ENCODE measurements around the gene GGTLC1. TPM values are rescaled to one million over a fixed set of nuclear protein-coding genes. Genes with fewer than 3 reads are reported as not detected.
"Not testable (repeated sequence)": the region's sequence is repeated elsewhere in the genome, so short reads cannot be mapped to it uniquely, and the experiment has no call there.

GGTLC1 gene
- total RNA-seq, 3 donors from 2014 or later: not detected

DNA sequence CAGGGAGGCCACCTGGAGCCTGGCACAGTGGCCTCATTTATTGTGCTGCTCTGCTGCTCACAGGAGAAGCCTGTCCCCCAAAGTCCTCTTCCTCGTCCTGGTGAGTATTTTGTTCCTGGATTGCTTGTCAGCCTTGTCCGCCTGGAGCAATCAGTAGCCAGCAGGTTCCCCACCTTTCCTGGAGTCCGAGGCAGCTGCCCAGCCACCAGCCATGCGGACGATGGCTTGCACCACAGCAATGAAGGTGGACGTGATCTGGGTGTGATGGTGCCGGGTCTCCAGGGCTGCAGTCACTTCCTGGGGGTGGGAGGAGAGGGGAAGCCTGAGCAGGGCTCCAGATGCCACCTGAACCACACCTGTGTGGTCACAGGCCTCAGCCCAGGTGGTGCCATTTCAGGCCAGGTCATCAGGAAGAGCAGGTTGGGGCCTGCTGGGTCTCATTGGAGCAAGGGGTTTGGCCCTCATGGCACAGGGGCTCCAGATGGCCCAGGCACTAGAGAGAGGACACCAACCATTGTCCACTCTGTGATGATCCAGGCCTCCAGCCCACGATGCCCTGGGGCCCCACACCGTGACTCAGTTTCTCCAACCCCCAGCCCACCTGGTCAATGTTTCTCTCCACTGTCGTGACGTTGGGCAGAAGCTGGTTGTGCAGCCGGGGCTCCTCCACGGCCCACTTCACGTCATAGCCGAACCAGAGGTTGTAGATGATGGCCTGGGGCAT lies 3.4 kb downstream of the GGTLC1 start:
- H3K36me3 Mint-ChIP-seq (ENCODE audit: insufficient read depth); DNase-seq; H3K27me3 Mint-ChIP-seq (ENCODE audit: low read depth); H3K4me3 Mint-ChIP-seq; H3K9me3 Mint-ChIP-seq; H3K4me1 Mint-ChIP-seq (ENCODE audit: low read depth); ATAC-seq: not testable (repeated sequence)

DNA sequence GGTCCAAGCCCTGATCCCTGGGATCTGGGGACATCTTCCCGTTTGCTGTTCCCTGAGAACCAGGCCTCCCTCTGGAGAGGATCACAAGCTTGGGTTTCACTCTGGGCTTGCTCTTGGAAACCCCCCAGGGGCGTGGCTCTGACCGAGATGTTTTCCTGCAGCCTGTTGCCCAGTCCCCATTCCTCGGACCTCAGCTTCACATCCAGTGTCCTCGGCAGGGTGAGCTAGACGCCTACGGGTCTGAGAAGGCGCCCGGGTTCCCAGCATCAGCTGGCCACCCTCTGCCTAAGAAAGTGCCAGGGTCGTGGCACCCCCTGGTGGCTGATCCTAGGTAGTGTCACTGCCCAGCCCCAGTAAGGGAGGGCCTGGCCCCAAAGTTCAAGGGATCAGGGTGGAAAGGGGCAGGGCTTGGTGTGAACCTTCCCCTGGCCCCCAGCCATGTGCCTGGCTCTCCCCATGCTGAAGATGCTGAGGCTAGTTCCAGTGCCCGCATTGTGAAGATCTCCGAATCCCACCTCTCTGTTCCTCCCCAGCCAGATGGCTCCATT lies 4.0 kb downstream of the GGTLC1 start:
- not testable (repeated sequence) for H3K36me3 Mint-ChIP-seq (ENCODE audit: insufficient read depth); H3K4me1 Mint-ChIP-seq (ENCODE audit: low read depth); ATAC-seq; DNase-seq; H3K27me3 Mint-ChIP-seq (ENCODE audit: low read depth); H3K4me3 Mint-ChIP-seq; H3K9me3 Mint-ChIP-seq

DNA sequence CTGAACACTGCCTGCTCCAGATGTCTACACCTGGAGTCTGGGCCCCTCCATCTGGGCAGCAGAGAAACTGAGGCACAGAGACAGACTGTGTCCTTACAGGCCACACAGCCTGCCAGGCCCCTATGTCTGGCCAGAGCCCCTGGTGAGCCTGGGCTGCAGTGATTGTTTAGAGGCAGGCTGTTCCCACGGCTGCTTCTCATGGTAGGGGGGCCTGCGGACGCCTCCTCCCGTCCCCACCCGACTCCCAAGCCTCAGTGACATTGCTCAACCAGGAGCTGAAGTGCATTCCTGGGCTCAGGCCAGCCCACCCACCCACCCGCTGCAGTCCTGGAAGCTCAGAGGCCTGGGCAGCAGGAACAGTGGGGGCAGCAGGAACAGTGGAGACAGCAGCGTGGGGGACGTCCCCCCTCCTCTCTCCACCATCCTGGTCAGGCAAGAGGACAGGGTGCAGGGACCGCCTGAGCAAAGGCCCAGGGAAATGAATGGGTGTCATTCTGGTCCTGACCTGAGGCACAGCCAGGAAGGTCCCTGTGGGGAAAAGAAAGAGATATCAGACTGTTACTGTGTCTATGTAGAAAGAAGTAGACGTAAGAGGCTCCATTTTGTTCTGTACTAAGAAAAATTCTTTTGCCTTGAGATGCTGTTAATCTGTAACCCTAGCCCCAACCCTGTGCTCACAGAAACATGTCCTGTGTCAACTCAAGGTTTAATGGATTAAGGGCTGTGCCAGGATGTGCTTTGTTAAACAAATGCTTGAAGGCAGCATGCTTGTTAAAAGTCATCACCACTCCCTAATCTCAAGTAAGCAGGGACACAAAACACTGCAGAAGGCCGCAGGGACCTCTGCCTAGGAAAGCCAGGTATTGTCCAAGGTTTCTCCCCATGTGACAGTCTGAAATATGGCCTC lies 6.2 kb downstream of the GGTLC1 start:
- not testable (repeated sequence) for H3K4me1 Mint-ChIP-seq (ENCODE audit: low read depth); H3K27me3 Mint-ChIP-seq (ENCODE audit: low read depth); H3K4me3 Mint-ChIP-seq; H3K36me3 Mint-ChIP-seq (ENCODE audit: insufficient read depth); H3K9me3 Mint-ChIP-seq; DNase-seq; ATAC-seq

DNA sequence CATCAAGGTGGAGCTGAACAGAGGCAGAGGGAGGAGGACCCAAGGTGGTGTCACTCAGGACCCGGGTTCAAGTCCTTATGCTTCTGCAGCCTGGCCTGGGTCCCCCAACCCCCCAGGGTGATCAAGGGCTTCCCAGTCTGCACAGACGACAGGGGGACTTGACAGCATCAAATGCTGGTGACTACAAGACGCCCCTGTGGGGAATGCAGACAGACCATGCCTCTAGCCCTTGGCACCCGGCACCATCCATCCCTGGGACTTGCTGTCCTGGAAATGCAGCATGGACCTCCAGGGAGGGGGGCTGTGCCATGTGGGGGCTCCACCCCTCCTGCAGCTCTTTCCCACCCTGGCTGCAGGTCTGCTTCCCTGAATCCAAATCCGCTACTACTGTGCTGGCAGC lies 7.1 kb downstream of the GGTLC1 start:
- H3K9me3 Mint-ChIP-seq; H3K4me3 Mint-ChIP-seq; H3K27me3 Mint-ChIP-seq (ENCODE audit: low read depth); H3K4me1 Mint-ChIP-seq (ENCODE audit: low read depth); ATAC-seq; H3K36me3 Mint-ChIP-seq (ENCODE audit: insufficient read depth); DNase-seq: not testable (repeated sequence)

DNA sequence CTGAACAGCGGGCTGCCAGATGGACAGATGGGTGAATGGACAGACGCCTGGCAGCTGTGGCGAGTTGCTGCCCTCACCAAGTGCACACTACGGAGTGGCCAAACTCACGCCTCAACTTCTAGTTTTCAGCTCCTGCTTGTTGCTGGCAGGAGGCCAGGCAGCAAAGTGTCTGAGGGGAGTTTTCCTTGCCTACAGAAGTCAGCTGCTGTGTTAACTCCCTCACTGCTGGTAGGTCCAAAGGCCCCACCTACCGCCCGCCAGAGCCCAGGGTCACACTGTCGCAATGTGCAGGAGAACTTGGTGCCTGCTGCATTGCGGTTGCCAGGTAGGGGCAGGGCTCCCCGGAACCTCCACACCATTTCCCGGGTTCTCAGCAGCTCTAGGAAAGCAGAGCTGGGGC lies 7.6 kb downstream of the GGTLC1 start:
- H3K4me3 Mint-ChIP-seq; H3K27me3 Mint-ChIP-seq (ENCODE audit: low read depth); DNase-seq; ATAC-seq; H3K9me3 Mint-ChIP-seq; H3K4me1 Mint-ChIP-seq (ENCODE audit: low read depth); H3K36me3 Mint-ChIP-seq (ENCODE audit: insufficient read depth): not testable (repeated sequence)

DNA sequence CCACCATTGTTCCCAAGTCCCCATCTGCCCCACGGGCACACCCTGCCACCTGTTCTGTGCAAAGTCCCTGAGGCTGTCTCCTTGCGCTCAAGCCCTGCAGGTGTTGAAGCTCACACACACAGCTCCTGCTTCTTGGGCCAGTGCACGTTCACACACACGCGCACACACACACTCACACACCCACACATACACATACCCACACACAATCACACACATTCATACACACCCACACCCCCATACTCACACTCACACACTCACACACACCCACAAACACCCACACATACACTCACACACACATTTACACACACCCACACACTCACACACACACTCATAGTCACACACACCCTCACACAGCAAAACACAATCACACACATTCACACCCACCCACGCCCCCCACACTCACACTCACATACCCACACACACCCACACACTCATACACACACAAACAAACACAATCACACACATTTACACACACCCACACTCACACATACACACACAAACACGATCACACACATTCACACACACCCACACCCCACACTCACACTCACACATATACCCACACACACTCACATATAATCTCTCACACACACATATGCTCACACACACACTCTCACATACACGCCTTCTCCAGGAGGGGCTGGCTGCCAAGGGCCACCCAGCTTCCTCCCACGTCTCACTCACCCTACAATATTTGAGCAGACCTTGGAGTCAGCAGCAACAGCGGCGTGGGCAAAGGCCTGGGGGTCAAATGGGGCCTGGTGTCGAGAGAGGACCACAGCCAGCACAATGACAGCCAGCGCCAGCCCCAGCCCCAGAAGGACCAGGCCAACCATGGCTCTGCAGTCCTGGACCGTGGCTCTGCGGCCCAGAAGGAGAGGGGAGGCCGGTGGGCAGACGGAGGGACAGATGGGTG lies 8.4 kb downstream of the GGTLC1 start:
- not testable (repeated sequence) for H3K4me1 Mint-ChIP-seq (ENCODE audit: low read depth); ATAC-seq; H3K9me3 Mint-ChIP-seq; H3K36me3 Mint-ChIP-seq (ENCODE audit: insufficient read depth); DNase-seq; H3K4me3 Mint-ChIP-seq; H3K27me3 Mint-ChIP-seq (ENCODE audit: low read depth)

DNA sequence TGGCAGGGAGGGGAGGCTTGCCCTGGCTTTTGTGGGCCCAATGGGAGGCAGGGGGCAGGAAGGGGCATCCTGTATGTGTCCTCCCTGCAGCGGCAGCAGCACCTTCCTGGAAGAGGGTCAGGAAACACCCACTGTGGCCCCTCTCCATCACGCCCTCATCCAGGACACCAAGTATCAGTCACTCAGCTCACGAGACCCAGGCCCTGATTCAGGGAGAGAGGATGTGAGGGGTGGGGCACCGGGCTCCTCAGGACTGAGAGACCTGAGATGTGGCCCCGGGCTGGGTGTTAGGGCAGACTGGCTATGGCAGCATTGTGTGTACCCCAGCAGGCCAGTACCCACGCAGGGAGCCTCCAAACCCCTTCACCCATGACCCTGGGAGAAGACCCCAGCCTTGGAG lies 9.2 kb downstream of the GGTLC1 start:
- H3K27me3 Mint-ChIP-seq (ENCODE audit: low read depth): not testable (repeated sequence)

DNA sequence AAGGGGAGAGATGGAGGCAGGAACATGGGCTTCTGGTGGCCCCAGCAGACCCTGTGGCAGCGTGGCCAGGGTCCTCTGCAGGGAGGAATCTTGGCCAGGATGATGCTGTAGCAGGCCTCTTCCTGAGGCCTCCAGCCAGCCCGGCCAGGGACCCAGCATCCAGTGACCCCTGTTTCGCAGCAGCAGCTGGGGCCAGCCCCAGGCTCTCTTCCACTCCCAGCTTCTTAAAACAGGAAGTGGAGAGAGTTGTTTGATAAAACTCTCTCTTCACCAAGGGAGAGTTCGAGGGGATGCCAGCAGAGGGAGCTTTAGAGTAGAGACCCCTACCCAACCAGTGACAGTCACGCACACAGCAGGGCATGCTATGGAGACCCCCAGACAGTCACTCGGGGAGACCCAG lies 10.1 kb downstream of the GGTLC1 start:
- not testable (repeated sequence) for H3K4me3 Mint-ChIP-seq; DNase-seq; H3K4me1 Mint-ChIP-seq (ENCODE audit: low read depth); H3K27me3 Mint-ChIP-seq (ENCODE audit: low read depth); H3K9me3 Mint-ChIP-seq; H3K36me3 Mint-ChIP-seq (ENCODE audit: insufficient read depth); ATAC-seq

More for the DNA sequence above, 9.2 kb downstream of the GGTLC1 start:
- not testable (repeated sequence) for H3K36me3 Mint-ChIP-seq (ENCODE audit: insufficient read depth); H3K9me3 Mint-ChIP-seq; H3K4me3 Mint-ChIP-seq; H3K4me1 Mint-ChIP-seq (ENCODE audit: low read depth); ATAC-seq; DNase-seq

DNA sequence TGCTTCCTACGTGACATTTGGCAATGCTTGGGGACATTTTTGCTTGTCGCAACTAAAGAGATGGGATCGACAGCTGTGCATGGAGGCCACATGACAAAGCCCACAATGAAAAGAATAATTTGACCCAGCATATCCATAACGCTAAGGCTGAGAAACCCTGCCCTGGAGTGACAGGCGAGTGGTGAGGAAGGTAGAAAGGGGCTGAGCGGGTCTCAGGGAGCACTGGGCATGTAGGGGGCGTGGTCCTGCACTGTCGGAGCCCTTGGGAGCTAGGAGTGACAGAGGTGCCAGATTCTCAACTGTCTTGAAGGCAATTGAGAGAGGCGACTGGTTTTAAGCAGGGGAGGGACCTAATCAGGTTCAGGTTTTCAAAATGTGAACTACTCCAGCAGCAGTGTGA lies 13.6 kb downstream of the GGTLC1 start:
- Mint-ChIP-seq H3K4me3 (no peak overlapping the region), H3K36me3 (ENCODE audit: insufficient read depth) (no peaks in the 10 kb centered on the region), H3K9me3 (no peaks in the 10 kb centered on the region), H3K27me3 (ENCODE audit: low read depth) (peaks cover 2% of the 10 kb centered on the region), H3K4me1 (ENCODE audit: low read depth) (no peaks in the 10 kb centered on the region)
- DNase-seq (no peak), ATAC-seq (no peak)

DNA sequence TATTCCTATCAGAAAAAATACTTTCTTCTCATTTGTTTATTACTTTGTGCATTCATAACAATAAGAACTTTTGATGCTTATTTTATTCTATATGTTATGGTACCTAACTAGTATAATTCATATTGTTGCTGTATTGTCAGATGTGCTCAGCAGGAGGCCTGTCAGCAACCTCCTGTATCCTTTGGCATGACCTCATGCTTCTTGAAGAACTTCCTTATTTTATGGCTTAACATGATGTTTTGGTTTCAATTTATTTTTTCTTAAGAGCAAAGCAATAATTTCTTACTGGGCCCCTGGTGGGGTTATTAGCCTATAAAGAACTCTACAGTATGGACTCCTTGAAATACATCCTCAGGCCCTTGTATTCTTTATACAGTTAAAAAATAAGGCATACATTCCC lies 17.3 kb downstream of the GGTLC1 start:
- no peaks in the 10 kb centered on the region for H3K9me3 Mint-ChIP-seq
- no peak overlapping the region for H3K4me3 Mint-ChIP-seq
- ATAC-seq: no peak
- H3K27me3 Mint-ChIP-seq (ENCODE audit: low read depth): peaks cover 4% of the 10 kb centered on the region
- H3K36me3 Mint-ChIP-seq (ENCODE audit: insufficient read depth): no peaks in the 10 kb centered on the region
- H3K4me1 Mint-ChIP-seq (ENCODE audit: low read depth): no peaks in the 10 kb centered on the region
- DNase-seq: no peak

DNA sequence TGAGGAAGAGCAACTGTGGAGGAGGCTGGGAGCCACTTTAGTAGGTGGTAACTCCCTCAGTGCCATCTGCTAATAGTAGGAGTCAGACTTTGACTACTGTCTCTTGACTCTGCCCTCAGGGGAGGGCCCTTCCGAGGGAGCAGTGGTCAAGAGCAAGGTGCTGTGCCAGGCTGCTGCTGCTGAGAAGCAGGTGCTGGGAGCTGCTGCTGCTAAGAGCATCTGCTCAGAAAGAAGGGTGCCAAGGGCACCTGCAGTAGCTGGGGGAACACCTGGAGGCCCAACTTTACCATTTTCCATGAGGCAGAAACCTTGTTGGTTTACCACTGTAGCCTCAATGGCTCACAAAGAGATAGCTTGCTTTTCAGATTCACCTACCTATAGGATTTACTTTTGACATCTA lies 18.5 kb downstream of the GGTLC1 start:
- H3K4me3 Mint-ChIP-seq: no peak overlapping the region
- no peaks in the 10 kb centered on the region for H3K9me3 Mint-ChIP-seq
- no peaks in the 10 kb centered on the region for H3K36me3 Mint-ChIP-seq (ENCODE audit: insufficient read depth)
- DNase-seq (no peak), ATAC-seq (no peak)
- no peaks in the 10 kb centered on the region for H3K4me1 Mint-ChIP-seq (ENCODE audit: low read depth)
- peaks cover 4% of the 10 kb centered on the region for H3K27me3 Mint-ChIP-seq (ENCODE audit: low read depth)

DNA sequence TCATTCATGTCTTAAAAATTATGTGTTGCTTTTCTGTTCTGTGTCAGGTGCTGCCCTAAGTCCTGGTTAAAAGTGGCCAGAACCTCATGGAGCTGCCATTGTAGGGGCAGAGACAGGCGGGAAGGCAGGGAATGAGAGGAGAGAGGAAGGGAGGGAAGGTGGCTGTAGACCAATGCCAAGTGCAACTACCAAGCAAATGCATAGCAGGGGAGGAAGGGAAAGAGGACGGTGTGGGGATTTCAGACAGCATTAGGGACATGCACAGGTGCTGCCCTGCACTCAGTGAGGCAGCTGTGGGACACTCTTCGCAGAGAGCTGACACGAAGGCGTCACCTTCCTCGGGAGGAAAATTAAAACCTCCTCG lies 21.0 kb downstream of the GGTLC1 start:
- H3K4me1 Mint-ChIP-seq (ENCODE audit: low read depth): no peaks in the 10 kb centered on the region
- H3K4me3 Mint-ChIP-seq: no peak overlapping the region
- ATAC-seq (no peak), DNase-seq (no peak)
- peaks cover 8% of the 10 kb centered on the region for H3K9me3 Mint-ChIP-seq
- H3K36me3 Mint-ChIP-seq (ENCODE audit: insufficient read depth): no peaks in the 10 kb centered on the region
- H3K27me3 Mint-ChIP-seq (ENCODE audit: low read depth): peaks cover 2% of the 10 kb centered on the region

DNA sequence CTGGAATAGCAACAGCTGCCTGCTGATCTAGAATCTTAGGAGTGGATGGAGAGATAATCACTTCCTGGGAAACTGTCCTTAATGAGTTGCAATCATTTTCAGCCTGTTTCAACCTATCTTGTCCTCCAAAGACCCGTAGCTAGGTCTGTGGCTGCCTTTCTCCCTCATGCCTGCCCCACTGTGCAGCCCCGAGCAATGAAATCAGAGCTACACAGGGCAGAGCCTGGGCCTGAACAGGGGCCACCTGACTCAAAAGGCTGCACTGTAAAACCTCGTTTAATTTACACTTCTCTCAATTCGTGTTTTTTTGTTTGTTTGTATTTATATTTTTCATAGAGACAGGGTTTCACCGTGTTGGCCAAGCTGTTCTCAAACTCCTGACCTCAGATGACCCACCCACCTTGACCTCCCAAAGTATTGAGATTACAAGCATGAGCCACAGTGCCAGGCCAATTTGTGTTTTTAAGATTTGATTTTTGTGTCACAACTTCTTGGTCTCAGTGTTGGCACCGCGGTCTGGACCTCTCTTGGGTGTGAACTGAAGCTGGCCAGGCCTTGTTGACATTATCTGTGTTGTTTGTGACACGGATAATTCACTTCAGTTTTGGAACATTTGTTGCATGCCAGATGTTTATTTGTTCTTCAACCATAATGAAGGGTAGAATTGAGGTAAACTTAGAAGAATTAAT lies 21.5 kb downstream of the GGTLC1 start:
- peaks cover 2% of the 10 kb centered on the region for H3K27me3 Mint-ChIP-seq (ENCODE audit: low read depth)
- H3K4me1 Mint-ChIP-seq (ENCODE audit: low read depth): no peaks in the 10 kb centered on the region
- ATAC-seq (no peak), DNase-seq (no peak)
- H3K9me3 Mint-ChIP-seq: peaks cover 8% of the 10 kb centered on the region
- H3K4me3 Mint-ChIP-seq: no peak overlapping the region
- H3K36me3 Mint-ChIP-seq (ENCODE audit: insufficient read depth): no peaks in the 10 kb centered on the region

DNA sequence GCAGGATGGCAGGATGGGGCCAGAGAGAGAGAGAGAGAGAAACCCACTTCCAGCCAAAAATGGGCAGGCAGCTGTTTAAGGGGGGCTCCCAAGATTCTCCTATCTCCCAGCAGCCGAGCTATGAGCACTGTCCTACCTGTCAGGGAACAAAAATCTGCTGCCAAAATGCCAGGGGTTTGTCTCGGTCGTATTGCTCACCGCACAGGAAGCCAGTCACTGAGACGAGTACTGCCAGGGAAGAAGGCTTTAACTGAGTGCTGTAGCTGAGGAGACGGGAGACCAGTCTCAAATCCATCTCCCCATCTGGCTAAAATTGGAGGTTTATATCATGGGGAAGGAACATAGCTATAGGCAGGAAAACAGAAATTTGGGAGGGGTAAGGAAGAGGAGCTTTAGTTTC lies 22.3 kb downstream of the GGTLC1 start:
- ATAC-seq: no peak
- H3K36me3 Mint-ChIP-seq (ENCODE audit: insufficient read depth): no peaks in the 10 kb centered on the region
- peaks cover 4% of the 10 kb centered on the region for H3K27me3 Mint-ChIP-seq (ENCODE audit: low read depth)
- H3K4me3 Mint-ChIP-seq: no peak overlapping the region
- DNase-seq: no peak
- peaks cover 8% of the 10 kb centered on the region for H3K9me3 Mint-ChIP-seq
- H3K4me1 Mint-ChIP-seq (ENCODE audit: low read depth): no peaks in the 10 kb centered on the region
